ENCODE data around the gene ACVR2B. TPM values are rescaled to one million over a fixed set of nuclear protein-coding genes. Genes with fewer than 3 reads are reported as not detected.
"Not testable (repeated sequence)": the region's sequence is repeated elsewhere in the genome, so short reads cannot be mapped to it uniquely, and the experiment has no call there.

ACVR2B gene
- 23.2 TPM for polyA plus RNA-seq (2013, experiment 1 of 2)
- polyA plus RNA-seq (2013, experiment 2 of 2) = 20.9 TPM

DNA sequence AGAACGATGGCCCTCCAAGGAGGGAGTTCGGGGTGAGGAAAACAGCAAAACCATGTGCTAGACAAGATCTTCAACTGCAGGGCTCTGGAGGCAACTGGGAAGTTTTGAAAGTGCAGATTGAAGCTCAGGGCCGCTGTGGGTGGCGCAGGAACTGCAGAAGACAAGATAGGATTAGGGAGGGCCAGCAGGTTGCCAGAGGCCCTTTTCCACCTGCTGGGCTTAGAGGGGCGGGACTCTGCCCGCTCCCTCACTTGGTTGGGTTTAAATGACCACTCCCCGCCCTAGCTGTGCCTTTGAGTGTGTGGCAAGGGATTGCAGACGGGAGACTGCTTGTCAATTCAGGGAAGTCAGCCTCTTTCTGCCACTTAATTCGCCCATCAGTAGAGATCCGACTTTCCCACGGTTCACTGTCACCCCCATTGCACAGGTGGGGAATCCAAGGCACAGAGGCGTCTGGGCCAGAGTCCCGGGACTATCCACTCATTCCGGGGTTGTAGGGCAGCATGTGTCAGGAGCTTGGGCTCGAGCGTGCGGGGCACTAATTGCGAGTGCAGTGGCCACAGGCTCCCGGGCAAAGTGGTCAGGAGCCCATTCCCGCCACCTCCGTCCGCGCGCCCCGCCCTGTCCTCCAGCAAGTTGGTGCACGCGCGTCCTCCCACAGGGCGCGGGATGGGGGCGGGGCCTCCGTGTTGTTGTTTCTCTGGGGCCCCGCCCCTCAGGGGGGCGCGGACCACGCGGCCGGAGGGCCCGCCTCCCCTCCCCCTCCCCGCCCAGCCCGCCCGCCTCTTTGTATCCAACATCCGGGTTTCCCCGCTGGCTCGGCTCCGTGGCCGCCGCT is at the start of gene ACVR2B:
ACVR2B (plus strand) TSS at position 816 of the 838 bp plus-strand sequence. CDS start 433 bp downstream, outside the sequence.
- Histone ChIP-seq H3K4me1 (ENCODE audit: control insufficient read depth, low read depth, low read length) (peaks cover 9% of the 10 kb centered on the region), H2BK15ac (replicated peaks; ENCODE audit: low read depth) (peak within 1 kb of the TSS; percentile 37), H3K4me2 (ENCODE audit: low read length) (peak within 1 kb of the TSS; percentile 88), H3K79me2 (ENCODE audit: control insufficient read depth, insufficient read depth, low read length) (peaks cover 39% of the 10 kb centered on the region), H2BK120ac (ENCODE audit: low read depth, low read length) (peak within 1 kb of the TSS; percentile 96), H3K36me3 (ENCODE audit: control insufficient read depth, insufficient read depth, low read length) (no peaks in the 10 kb centered on the region), H4K8ac (ENCODE audit: low read depth, low read length) (peak within 1 kb of the TSS; percentile 87), H2AK5ac (ENCODE audit: low read length) (peak within 1 kb of the TSS; percentile 31), H3K56ac (ENCODE audit: low read length) (peak within 1 kb of the TSS; percentile 90), H3K27me3 (ENCODE audit: insufficient read depth, low read length, poor library complexity) (no peaks in the 10 kb centered on the region), H3K18ac (ENCODE audit: low read length) (peak within 1 kb of the TSS; percentile 99), H2BK5ac (ENCODE audit: low read length) (peak within 1 kb of the TSS; percentile 80), H4K5ac (ENCODE audit: low read length) (no peak within 1 kb of the TSS), H3K4ac (ENCODE audit: low read depth, low read length) (peak within 1 kb of the TSS; percentile 100), H3K23ac (ENCODE audit: low read length) (peak within 1 kb of the TSS; percentile 94), H3K27ac (ENCODE audit: low read depth, low read length) (peak within 1 kb of the TSS; percentile 77), H3K9ac (ENCODE audit: low read length) (peak within 1 kb of the TSS; percentile 77), H3K4me3 (ENCODE audit: low read length) (peak within 1 kb of the TSS; percentile 63), H3K79me1 (ENCODE audit: low read length) (peaks cover 7% of the 10 kb centered on the region)
- no CpG with 5 or more reads among the region's 48 CpGs for WGBS (ENCODE audit: extremely low coverage, insufficient coverage, low lambda C conversion rate)
- DNase-seq = peak; percentile 95

DNA sequence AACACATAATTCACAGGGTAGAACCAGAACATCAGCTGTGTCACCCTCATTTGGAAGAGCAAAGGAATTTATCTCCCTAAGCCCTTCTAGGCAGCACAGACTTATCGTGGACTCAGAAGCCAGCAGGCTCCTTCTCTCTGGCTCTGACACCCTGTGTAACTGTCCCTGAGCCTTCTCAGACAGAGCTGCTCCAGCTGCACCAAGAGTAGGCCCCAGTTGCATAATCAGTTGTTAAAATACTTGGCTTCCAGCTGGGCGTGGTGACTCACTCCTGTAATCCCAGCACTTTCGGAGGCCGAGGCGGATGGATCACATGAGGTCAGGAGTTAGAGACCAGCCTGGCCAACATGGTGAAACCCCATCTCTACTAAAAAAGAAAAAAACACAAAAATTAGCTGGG is 49.4 kb upstream of the ACVR2B start:
- no peak overlapping the region for H3K56ac ChIP-seq (ENCODE audit: low read length)
- H3K79me2 ChIP-seq (ENCODE audit: control insufficient read depth, insufficient read depth, low read length) = no peaks in the 10 kb centered on the region
- no peak overlapping the region for H3K4me2 ChIP-seq (ENCODE audit: low read length)
- H2BK120ac ChIP-seq (ENCODE audit: low read depth, low read length) = no peak overlapping the region
- no peak overlapping the region for H4K5ac ChIP-seq (ENCODE audit: low read length)
- H3K4ac ChIP-seq (ENCODE audit: low read depth, low read length) = no peak overlapping the region
- no CpG with 5 or more reads among the region's 5 CpGs for WGBS (ENCODE audit: extremely low coverage, insufficient coverage, low lambda C conversion rate)
- no peaks in the 10 kb centered on the region for H3K4me1 ChIP-seq (ENCODE audit: control insufficient read depth, low read depth, low read length)
- no peak overlapping the region for H2BK5ac ChIP-seq (ENCODE audit: low read length)
- H3K23ac ChIP-seq (ENCODE audit: low read length) = no peak overlapping the region
- no peak overlapping the region for H3K18ac ChIP-seq (ENCODE audit: low read length)
- H3K4me3 ChIP-seq (ENCODE audit: low read length) = no peak overlapping the region
- no peak overlapping the region for H3K9ac ChIP-seq (ENCODE audit: low read length)
- peak; percentile 23 for DNase-seq
- H3K27ac ChIP-seq (ENCODE audit: low read depth, low read length) = no peak overlapping the region
- H3K79me1 ChIP-seq (ENCODE audit: low read length) = no peaks in the 10 kb centered on the region
- no peak overlapping the region for H2AK5ac ChIP-seq (ENCODE audit: low read length)
- H3K36me3 ChIP-seq (ENCODE audit: control insufficient read depth, insufficient read depth, low read length) = no peaks in the 10 kb centered on the region
- H2BK15ac ChIP-seq (replicated peaks; ENCODE audit: low read depth) = no peak overlapping the region
- H3K27me3 ChIP-seq (ENCODE audit: insufficient read depth, low read length, poor library complexity) = no peaks in the 10 kb centered on the region
- no peak overlapping the region for H4K8ac ChIP-seq (ENCODE audit: low read depth, low read length)

DNA sequence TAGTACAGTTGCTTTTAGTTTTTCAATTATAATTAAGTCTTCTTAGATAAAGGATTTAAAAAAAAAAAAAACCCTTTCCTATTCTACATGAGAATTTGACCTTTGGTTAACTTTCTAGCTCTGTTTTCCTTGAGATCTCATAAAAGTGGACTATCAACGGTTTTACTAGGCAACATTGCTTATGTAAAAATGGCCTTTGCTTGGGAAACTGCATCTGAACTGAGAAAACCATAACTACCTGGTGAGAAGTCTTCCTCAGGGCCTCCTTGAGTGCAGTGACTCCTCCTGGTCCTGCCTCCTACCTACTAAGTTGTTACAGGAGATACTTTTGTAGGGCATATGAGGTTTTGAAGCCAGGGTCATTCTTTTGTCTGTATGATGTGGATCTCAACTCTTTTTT is 42.1 kb upstream of the ACVR2B start:
- Histone ChIP-seq H3K27me3 (ENCODE audit: insufficient read depth, low read length, poor library complexity) (no peaks in the 10 kb centered on the region), H3K56ac (ENCODE audit: low read length) (no peak overlapping the region), H3K4me1 (ENCODE audit: control insufficient read depth, low read depth, low read length) (no peaks in the 10 kb centered on the region), H3K4me2 (ENCODE audit: low read length) (no peak overlapping the region), H3K9ac (ENCODE audit: low read length) (no peak overlapping the region), H3K79me2 (ENCODE audit: control insufficient read depth, insufficient read depth, low read length) (no peaks in the 10 kb centered on the region), H4K8ac (ENCODE audit: low read depth, low read length) (no peak overlapping the region), H4K5ac (ENCODE audit: low read length) (no peak overlapping the region), H2BK15ac (replicated peaks; ENCODE audit: low read depth) (no peak overlapping the region), H2AK5ac (ENCODE audit: low read length) (no peak overlapping the region), H2BK120ac (ENCODE audit: low read depth, low read length) (no peak overlapping the region), H3K79me1 (ENCODE audit: low read length) (no peaks in the 10 kb centered on the region), H3K27ac (ENCODE audit: low read depth, low read length) (no peak overlapping the region), H3K23ac (ENCODE audit: low read length) (no peak overlapping the region), H3K18ac (ENCODE audit: low read length) (no peak overlapping the region), H3K4ac (ENCODE audit: low read depth, low read length) (no peak overlapping the region), H3K4me3 (ENCODE audit: low read length) (no peak overlapping the region), H3K36me3 (ENCODE audit: control insufficient read depth, insufficient read depth, low read length) (no peaks in the 10 kb centered on the region), H2BK5ac (ENCODE audit: low read length) (no peak overlapping the region)
- DNase-seq = no peak
- no CpG with 5 or more reads among the region's 1 CpG for WGBS (ENCODE audit: extremely low coverage, insufficient coverage, low lambda C conversion rate)

DNA sequence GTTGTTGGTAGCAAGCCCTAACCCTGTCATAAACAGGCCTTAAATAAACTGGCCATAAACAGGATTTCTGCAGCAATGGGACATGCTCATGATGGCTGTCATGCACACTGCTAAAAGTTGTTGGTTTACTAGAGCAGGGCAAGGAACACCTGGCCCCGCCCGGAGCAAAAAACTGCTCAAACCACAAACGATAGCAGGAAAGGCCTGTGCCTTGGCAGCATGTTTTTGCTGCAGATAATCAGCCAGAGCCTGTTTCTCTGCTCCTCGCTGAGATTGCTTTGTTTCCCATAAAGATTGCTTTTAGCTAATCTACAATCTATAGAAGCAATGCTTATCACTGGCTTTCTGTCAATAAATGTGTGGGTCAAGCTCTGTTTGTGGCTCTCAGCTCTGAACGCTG is 32.9 kb upstream of the ACVR2B start:
- H3K27ac ChIP-seq (ENCODE audit: low read depth, low read length); DNase-seq; H3K4ac ChIP-seq (ENCODE audit: low read depth, low read length); H3K79me1 ChIP-seq (ENCODE audit: low read length); H4K5ac ChIP-seq (ENCODE audit: low read length); H4K8ac ChIP-seq (ENCODE audit: low read depth, low read length); H3K27me3 ChIP-seq (ENCODE audit: insufficient read depth, low read length, poor library complexity); H3K36me3 ChIP-seq (ENCODE audit: control insufficient read depth, insufficient read depth, low read length); H3K4me3 ChIP-seq (ENCODE audit: low read length); H3K18ac ChIP-seq (ENCODE audit: low read length); H2BK15ac ChIP-seq (replicated peaks; ENCODE audit: low read depth); H2BK120ac ChIP-seq (ENCODE audit: low read depth, low read length); H2AK5ac ChIP-seq (ENCODE audit: low read length); H3K9ac ChIP-seq (ENCODE audit: low read length); H3K4me2 ChIP-seq (ENCODE audit: low read length); H3K79me2 ChIP-seq (ENCODE audit: control insufficient read depth, insufficient read depth, low read length); H3K56ac ChIP-seq (ENCODE audit: low read length); H2BK5ac ChIP-seq (ENCODE audit: low read length); H3K23ac ChIP-seq (ENCODE audit: low read length); H3K4me1 ChIP-seq (ENCODE audit: control insufficient read depth, low read depth, low read length): not testable (repeated sequence)
- no CpG with 5 or more reads among the region's 5 CpGs for WGBS (ENCODE audit: extremely low coverage, insufficient coverage, low lambda C conversion rate)

DNA sequence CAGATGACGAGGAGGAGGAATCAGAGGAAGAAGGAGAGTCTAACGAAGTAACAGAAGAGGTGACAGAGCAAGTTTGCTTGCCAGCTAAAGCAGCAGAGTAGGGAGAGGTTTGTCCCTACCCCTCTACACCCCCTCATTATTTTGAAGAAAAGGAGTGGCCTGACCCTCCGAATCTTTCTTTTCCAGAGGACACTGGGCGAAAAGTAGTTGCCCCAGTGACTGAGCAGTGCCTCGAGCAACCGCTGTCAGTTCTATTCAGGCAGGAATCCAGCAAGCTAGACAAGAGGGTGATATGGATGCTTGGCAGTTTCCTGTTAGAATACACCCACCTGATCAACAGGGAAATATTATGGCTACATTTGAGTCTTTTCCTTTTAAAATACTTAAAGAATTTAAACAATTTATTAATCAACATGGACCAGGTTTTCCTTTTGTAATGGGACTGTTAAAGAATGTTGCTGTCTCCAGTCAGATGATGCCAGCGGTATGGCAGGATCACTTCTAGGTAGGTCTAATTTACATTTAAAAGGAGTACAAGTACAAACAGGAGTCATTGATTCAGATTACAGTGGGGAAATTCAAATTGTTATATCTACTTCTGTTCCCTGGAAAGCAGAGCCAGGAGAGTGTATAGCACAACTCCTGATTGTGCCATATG is 31.9 kb upstream of the ACVR2B start:
- Histone ChIP-seq H3K4me2 (ENCODE audit: low read length) (no peak overlapping the region), H2BK15ac (replicated peaks; ENCODE audit: low read depth) (no peak overlapping the region), H3K4me1 (ENCODE audit: control insufficient read depth, low read depth, low read length) (no peaks in the 10 kb centered on the region), H3K56ac (ENCODE audit: low read length) (no peak overlapping the region), H3K4ac (ENCODE audit: low read depth, low read length) (no peak overlapping the region), H3K18ac (ENCODE audit: low read length) (no peak overlapping the region), H4K5ac (ENCODE audit: low read length) (no peak overlapping the region), H3K79me1 (ENCODE audit: low read length) (no peaks in the 10 kb centered on the region), H3K79me2 (ENCODE audit: control insufficient read depth, insufficient read depth, low read length) (no peaks in the 10 kb centered on the region), H2AK5ac (ENCODE audit: low read length) (no peak overlapping the region), H3K36me3 (ENCODE audit: control insufficient read depth, insufficient read depth, low read length) (no peaks in the 10 kb centered on the region), H3K9ac (ENCODE audit: low read length) (no peak overlapping the region), H3K27ac (ENCODE audit: low read depth, low read length) (no peak overlapping the region), H2BK5ac (ENCODE audit: low read length) (no peak overlapping the region), H3K27me3 (ENCODE audit: insufficient read depth, low read length, poor library complexity) (no peaks in the 10 kb centered on the region), H3K23ac (ENCODE audit: low read length) (no peak overlapping the region), H4K8ac (ENCODE audit: low read depth, low read length) (no peak overlapping the region), H2BK120ac (ENCODE audit: low read depth, low read length) (no peak overlapping the region), H3K4me3 (ENCODE audit: low read length) (no peak overlapping the region)
- peak; percentile 10 for DNase-seq
- no CpG with 5 or more reads among the region's 7 CpGs for whole genome bisulfite sequencing (ENCODE audit: extremely low coverage, insufficient coverage, low lambda C conversion rate)
